HEK293 (cell line): Measurements from ENCODE around the gene HTT.
A peak's percentile ranks its signal among the peaks of the same experiment; 100 is the strongest.

Experiments used
- CTCF ChIA-PET: fragments of 350-600 bp; formaldehyde crosslinking; extraction: SDS; loops from one replicate; lab custom pipeline; 2021; ENCODE audit warnings: antibody characterized with exemption; lab: Yijun Ruan, JAX
- POLR2A ChIA-PET: fragments of 300-600 bp; formaldehyde crosslinking; extraction: SDS; loops from one replicate; lab custom pipeline; 2020; ENCODE audit warnings: antibody characterized with exemption, inconsistent platforms; lab: Yijun Ruan, JAX
- H3K27ac ChIP-seq: fragments of 200-500 bp; sonication (Bioruptor generic); 2 replicates; pipeline ENCODE4 v1.5.1; 2014; ENCODE audit warnings: low read depth, low read length, control low read depth, inconsistent platforms; ENCODE audit errors: extremely low read depth
- H3K36me3 ChIP-seq, 2 experiments: fragments of 200-500 bp in 1 of 2; sonication (Bioruptor generic) in 1 of 2; 1 replicate in 1 of 2; 2 replicates in 1 of 2; pipeline ENCODE4 v1.5.1; 2014 to 2017; ENCODE audit warnings: inconsistent platforms in 2 of 2, low read length in 2 of 2; ENCODE audit not compliant: control insufficient read depth in 2 of 2, insufficient read depth in 1 of 2
- H3K4me1 ChIP-seq: fragments of 200-500 bp; sonication (Bioruptor generic); 2 replicates; pipeline ENCODE4 v1.5.1; 2014; ENCODE audit warnings: mild to moderate bottlenecking, low read length, inconsistent platforms; ENCODE audit not compliant: control insufficient read depth, insufficient read depth
- H3K4me3 ChIP-seq: 2 replicates; pipeline ENCODE4 v1.5.1; 2011; ENCODE audit warnings: low read depth, mild to moderate bottlenecking, control low read depth, low read length, moderate library complexity
- H3K9me3 ChIP-seq: fragments of 200-500 bp; sonication (Bioruptor generic); 2 replicates; pipeline ENCODE4 v1.5.1; 2014; ENCODE audit warnings: low read depth, low read length, inconsistent platforms; ENCODE audit not compliant: control insufficient read depth, insufficient read depth
- GLI2 ChIP-seq: fragments of 450-650 bp; formaldehyde crosslinking; IDR thresholded peaks from 2 replicates; pipeline ENCODE4; 2017; ENCODE audit warnings: missing biosample characterization, missing genetic modification characterization, low read depth, borderline replicate concordance
- KLF16 ChIP-seq: fragments of 450-650 bp; formaldehyde crosslinking; IDR thresholded peaks from 2 replicates; pipeline ENCODE4 v1.5.1; 2017; ENCODE audit warnings: missing biosample characterization, missing genetic modification characterization
- KLF7 ChIP-seq: fragments of 450-650 bp; formaldehyde crosslinking; IDR thresholded peaks from 2 replicates; pipeline ENCODE4 v1.5.1; 2016; ENCODE audit warnings: missing biosample characterization, missing genetic modification characterization, borderline replicate concordance
- SP2 ChIP-seq: fragments of 450-650 bp; formaldehyde crosslinking; IDR thresholded peaks from 2 replicates; pipeline ENCODE4 v1.5.1; 2016; ENCODE audit warnings: missing biosample characterization, missing genetic modification characterization
- SP3 ChIP-seq: fragments of 450-650 bp; formaldehyde crosslinking; IDR thresholded peaks from 2 replicates; pipeline ENCODE4 v1.5.1; 2016; ENCODE audit warnings: missing biosample characterization, missing genetic modification characterization
- WT1 ChIP-seq: fragments of 450-650 bp; formaldehyde crosslinking; IDR thresholded peaks from 2 replicates; pipeline ENCODE4 v1.5.1; 2016; ENCODE audit warnings: missing biosample characterization, missing genetic modification characterization
- ZBTB1 ChIP-seq: fragments of 450-650 bp; formaldehyde crosslinking; IDR thresholded peaks from 2 replicates; pipeline ENCODE4 v1.5.1; 2016; ENCODE audit warnings: missing biosample characterization, missing genetic modification characterization
- ZBTB8A ChIP-seq: fragments of 450-650 bp; formaldehyde crosslinking; IDR thresholded peaks from 2 replicates; pipeline ENCODE4 v1.5.1; 2016; ENCODE audit warnings: missing biosample characterization, missing genetic modification characterization
- ZFHX2 ChIP-seq: fragments of 450-650 bp; formaldehyde crosslinking; conservative IDR thresholded peaks from 2 replicates; pipeline ENCODE4 v1.5.1; 2016; ENCODE audit warnings: missing biosample characterization, missing genetic modification characterization
- ZNF114 ChIP-seq: fragments of 450-650 bp; formaldehyde crosslinking; IDR thresholded peaks from 2 replicates; pipeline ENCODE4 v1.5.0; 2017; ENCODE audit warnings: missing biosample characterization, missing genetic modification characterization
- ZNF155 ChIP-seq: fragments of 450-650 bp; formaldehyde crosslinking; IDR thresholded peaks from 2 replicates; pipeline ENCODE4 v1.5.1; 2016; ENCODE audit warnings: missing biosample characterization, missing genetic modification characterization
- ZNF202 ChIP-seq: fragments of 450-650 bp; formaldehyde crosslinking; IDR thresholded peaks from 2 replicates; pipeline ENCODE4 v1.5.1; 2016; ENCODE audit warnings: missing biosample characterization, missing genetic modification characterization, borderline replicate concordance
- ZNF23 ChIP-seq: fragments of 450-650 bp; formaldehyde crosslinking; IDR thresholded peaks from 2 replicates; pipeline ENCODE4 v1.5.1; 2016; ENCODE audit warnings: missing biosample characterization, missing genetic modification characterization, borderline replicate concordance
- ZNF292 ChIP-seq: fragments of 450-650 bp; formaldehyde crosslinking; IDR thresholded peaks from 2 replicates; pipeline ENCODE4 v1.5.1; 2016; ENCODE audit warnings: low read depth, missing biosample characterization, missing genetic modification characterization, borderline replicate concordance
- ZNF510 ChIP-seq: fragments of 450-650 bp; formaldehyde crosslinking; IDR thresholded peaks from 2 replicates; pipeline ENCODE4 v1.5.1; 2018; ENCODE audit warnings: mild to moderate bottlenecking, missing genetic modification characterization, missing biosample characterization; ENCODE audit not compliant: insufficient replicate concordance
- ZNF654 ChIP-seq: fragments of 450-650 bp; formaldehyde crosslinking; IDR thresholded peaks from 2 replicates; pipeline ENCODE4 v1.5.1; 2016; ENCODE audit warnings: low read depth, missing biosample characterization, missing genetic modification characterization
- ZNF658 ChIP-seq: fragments of 450-650 bp; formaldehyde crosslinking; IDR thresholded peaks from 2 replicates; pipeline ENCODE4; 2016; ENCODE audit warnings: missing biosample characterization, missing genetic modification characterization
- ZNF670 ChIP-seq: fragments of 450-650 bp; formaldehyde crosslinking; IDR thresholded peaks from 2 replicates; pipeline ENCODE4 v1.5.1; 2016; ENCODE audit warnings: missing biosample characterization, missing genetic modification characterization, low read depth
- ZNF707 ChIP-seq: fragments of 450-650 bp; formaldehyde crosslinking; IDR thresholded peaks from 2 replicates; pipeline ENCODE4 v1.5.1; 2016; ENCODE audit warnings: missing biosample characterization, missing genetic modification characterization
- ZNF776 ChIP-seq: fragments of 450-650 bp; formaldehyde crosslinking; IDR thresholded peaks from 2 replicates; pipeline ENCODE4 v1.5.0; 2017; ENCODE audit warnings: missing biosample characterization, missing genetic modification characterization, borderline replicate concordance
- TF ChIP-seq, protein P1 (sequence below): fragments of 450-650 bp; formaldehyde crosslinking; IDR thresholded peaks from 2 replicates; pipeline ENCODE4 v1.5.1; 2017; ENCODE audit warnings: missing biosample characterization, missing genetic modification characterization
- TF ChIP-seq, protein P2 (sequence below): fragments of 450-650 bp; formaldehyde crosslinking; IDR thresholded peaks from 2 replicates; pipeline ENCODE4 v1.5.1; 2016; ENCODE audit warnings: missing biosample characterization, missing genetic modification characterization

Gene HTT

DNA sequence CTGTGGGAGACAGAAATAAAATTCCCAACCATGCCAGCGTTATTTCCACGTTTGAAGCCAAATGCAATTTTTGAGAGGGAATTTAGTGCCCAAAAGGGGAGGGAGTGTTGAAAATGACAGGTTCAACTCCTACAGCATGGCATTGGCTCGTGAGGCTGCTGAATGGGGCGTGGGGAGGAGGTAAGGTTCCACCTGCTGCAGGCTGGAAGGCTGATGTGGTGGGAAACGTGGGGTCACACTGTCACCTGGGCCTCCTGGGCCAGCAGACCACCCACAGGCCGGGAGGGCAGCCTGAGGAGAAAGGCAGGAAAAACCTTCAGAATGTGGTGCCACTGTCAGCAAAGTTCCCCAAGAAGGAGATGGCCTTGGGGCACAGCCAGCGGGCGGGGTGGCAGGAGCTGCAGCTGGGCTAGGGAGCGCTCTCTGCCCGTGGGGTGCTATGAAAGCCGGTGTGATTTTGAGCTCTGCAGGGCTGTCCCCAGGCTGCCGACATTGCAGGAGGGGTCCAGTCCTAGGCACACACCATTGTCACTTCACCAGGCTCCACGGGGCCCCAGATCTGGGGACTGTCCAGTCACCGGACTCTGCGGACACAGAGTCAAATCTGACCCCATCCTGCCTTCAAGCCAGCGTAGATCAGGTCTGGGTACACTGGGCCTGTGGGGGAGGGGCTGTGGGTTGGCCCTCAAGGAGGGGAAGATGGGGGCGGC is 194.1 kb downstream of the HTT start:
- no peak overlapping the region for H3K27ac ChIP-seq
- H3K36me3 ChIP-seq: no peaks in the 10 kb centered on the region
- H3K4me1 ChIP-seq: no peaks in the 10 kb centered on the region
- TF ChIP-seq ZFHX2 (peak; percentile 14; the same call in 1 of the 2 replicates), SP3 (tag by site-specific recombination) (no peak), ZNF658 (no peak), ZNF114 (tag by site-specific recombination) (no peak), GLI2 (tag by site-specific recombination) (no peak)
- no peaks in the 10 kb centered on the region for H3K9me3 ChIP-seq
- ChIA-PET CTCF (no interaction called here), POLR2A (no interaction called here)
- no peak overlapping the region for H3K4me3 ChIP-seq

DNA sequence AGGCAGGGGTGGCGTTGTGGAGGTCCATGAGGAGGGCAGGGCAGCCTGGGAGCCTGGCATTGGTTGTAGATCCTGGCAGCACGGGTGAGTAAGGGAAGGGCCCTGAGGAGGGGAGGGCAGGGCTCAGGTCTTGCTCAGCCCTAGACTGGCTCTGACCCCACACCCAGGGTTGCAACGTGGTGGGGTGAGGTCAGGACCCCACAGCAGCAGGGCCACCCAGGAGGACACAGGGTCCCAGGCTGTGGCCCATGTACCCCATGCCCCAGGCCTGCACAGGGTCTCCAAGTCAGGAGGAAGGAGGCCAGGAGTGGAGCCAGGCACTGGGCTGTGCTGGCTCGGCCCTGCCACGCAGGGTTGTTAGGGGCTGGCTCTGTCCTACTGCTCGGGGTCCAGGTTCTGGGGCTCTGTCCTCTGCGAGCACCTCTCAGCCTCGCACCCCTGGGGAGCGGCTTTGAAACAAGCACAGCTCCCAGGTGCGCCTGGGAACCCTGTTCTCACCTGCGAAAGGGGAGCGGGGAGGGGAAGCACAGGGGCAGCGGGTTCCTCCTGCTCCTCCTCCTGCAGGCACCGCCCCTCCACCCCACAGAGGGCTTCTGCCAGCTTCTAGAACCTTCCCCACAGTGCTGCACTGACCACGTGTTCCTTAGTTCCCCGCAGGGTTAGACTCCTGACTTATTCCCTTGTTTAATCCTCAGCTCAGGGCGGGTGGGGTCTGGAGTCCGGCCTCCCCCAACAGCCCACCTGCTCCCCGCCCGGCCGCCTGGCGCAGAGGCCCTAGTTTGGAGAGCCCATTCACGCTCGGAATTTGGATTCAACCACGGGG is 194.8 kb downstream of the HTT start:
- Histone ChIP-seq H3K4me1 (no peaks in the 10 kb centered on the region), H3K36me3 (no peaks in the 10 kb centered on the region), H3K4me3 (no peak overlapping the region), H3K27ac (no peak overlapping the region)
- CTCF ChIA-PET: interaction anchor here (1.7 kb wide), 1 partner anchor 210 kb away, joined by 6 read pairs; no protein-coding TSS in a partner anchor
- no peak for TF ChIP-seq ZBTB8A
- no peak for TF ChIP-seq ZNF654
- no peak for TF ChIP-seq ZNF510 (tag by site-specific recombination)
- TF ChIP-seq ZNF202 (tag by site-specific recombination): no peak
- TF ChIP-seq ZBTB1: no peak
- TF ChIP-seq SP2: no peak
- TF ChIP-seq, protein P1, sequence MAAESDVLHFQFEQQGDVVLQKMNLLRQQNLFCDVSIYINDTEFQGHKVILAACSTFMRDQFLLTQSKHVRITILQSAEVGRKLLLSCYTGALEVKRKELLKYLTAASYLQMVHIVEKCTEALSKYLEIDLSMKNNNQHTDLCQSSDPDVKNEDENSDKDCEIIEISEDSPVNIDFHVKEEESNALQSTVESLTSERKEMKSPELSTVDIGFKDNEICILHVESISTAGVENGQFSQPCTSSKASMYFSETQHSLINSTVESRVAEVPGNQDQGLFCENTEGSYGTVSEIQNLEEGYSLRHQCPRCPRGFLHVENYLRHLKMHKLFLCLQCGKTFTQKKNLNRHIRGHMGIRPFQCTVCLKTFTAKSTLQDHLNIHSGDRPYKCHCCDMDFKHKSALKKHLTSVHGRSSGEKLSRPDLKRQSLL: no peak
- no peak for TF ChIP-seq WT1 (tag by site-specific recombination)
- no peak for TF ChIP-seq ZNF155 (tag by site-specific recombination)
- no peak for TF ChIP-seq KLF16
- TF ChIP-seq, protein P2, sequence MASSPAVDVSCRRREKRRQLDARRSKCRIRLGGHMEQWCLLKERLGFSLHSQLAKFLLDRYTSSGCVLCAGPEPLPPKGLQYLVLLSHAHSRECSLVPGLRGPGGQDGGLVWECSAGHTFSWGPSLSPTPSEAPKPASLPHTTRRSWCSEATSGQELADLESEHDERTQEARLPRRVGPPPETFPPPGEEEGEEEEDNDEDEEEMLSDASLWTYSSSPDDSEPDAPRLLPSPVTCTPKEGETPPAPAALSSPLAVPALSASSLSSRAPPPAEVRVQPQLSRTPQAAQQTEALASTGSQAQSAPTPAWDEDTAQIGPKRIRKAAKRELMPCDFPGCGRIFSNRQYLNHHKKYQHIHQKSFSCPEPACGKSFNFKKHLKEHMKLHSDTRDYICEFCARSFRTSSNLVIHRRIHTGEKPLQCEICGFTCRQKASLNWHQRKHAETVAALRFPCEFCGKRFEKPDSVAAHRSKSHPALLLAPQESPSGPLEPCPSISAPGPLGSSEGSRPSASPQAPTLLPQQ (tag by site-specific recombination): no peak
- no peak for TF ChIP-seq KLF7 (tag by site-specific recombination)
- TF ChIP-seq ZNF23 (tag by site-specific recombination): no peak
- TF ChIP-seq ZNF670: no peak
- TF ChIP-seq, all 188 proteins: peak for 0
- POLR2A ChIA-PET: no interaction called here
- H3K9me3 ChIP-seq: no peaks in the 10 kb centered on the region

DNA sequence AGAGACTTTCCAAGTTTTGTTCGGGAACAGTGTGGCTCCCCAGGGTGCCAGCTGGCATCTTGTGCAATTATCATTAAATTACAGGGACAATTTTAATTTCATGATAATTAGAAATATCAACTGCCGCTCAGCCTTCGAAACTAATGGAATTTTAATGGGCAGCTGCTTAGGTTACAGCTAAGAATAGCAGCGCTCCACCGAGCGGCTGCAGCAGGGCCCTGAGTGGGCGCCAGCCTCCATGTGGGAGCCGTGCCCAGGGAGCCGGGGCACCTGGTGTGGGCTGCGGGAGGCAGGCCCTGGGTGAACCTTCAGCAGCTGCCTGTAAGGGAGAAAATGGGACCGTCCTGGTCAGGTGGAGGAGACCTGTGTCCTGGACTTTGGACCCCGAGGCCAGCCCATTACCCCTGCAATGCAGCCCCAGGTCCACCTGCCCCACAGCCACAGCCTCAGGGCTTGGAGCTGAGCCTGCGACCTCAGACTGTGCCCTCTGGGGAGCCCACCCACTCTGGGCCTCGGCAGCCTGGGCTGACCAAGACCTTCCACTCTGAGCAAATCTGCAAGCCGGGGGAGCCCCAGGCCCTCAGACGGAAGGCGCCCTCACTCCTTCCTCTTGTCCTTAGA is 195.6 kb downstream of the HTT start:
- CTCF ChIA-PET: interaction anchor here (1.7 kb wide), 1 partner anchor 210 kb away, joined by 6 read pairs; no protein-coding TSS in a partner anchor
- TF ChIP-seq ZNF776 (tag by site-specific recombination) (no peak), ZNF292 (tag by site-specific recombination) (no peak), ZNF707 (tag by site-specific recombination) (no peak)
- Histone ChIP-seq H3K4me3 (no peak overlapping the region), H3K27ac (no peak overlapping the region), H3K36me3 (no peaks in the 10 kb centered on the region), H3K4me1 (no peaks in the 10 kb centered on the region), H3K9me3 (no peaks in the 10 kb centered on the region)
- POLR2A ChIA-PET: no interaction called here
